Fibroblast of upper back skin (primary cell): Measurements from ENCODE around the gene ADGRE2.
A peak's percentile ranks its signal among the peaks of the same experiment; 100 is the strongest.

Experiments
- DNase-seq: peaks from one replicate; pipeline ENCODE4 v3.0.0-alpha.2; 2013

ADGRE2 gene

DNA sequence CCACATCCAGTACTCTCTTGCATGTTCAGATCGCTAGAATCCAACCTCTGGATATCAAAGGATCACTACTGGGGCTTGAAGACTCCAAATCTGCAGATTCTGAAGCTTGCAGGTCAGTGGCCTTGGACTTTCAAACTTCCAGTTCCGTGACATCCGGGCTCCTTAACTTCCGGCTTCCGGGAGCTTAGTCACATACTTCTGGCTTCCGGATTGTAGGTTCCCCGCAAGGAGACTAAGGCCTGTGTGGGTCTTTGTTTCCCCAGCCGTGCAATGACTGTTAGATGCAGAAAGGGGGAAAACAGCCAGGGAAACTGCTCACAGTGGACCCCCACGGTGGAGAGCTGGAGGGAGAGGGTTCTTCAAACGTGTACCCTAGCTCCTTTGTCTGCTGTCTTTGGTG, 47.2 kb downstream of the ADGRE2 start:
- DNase-seq = no peak

DNA sequence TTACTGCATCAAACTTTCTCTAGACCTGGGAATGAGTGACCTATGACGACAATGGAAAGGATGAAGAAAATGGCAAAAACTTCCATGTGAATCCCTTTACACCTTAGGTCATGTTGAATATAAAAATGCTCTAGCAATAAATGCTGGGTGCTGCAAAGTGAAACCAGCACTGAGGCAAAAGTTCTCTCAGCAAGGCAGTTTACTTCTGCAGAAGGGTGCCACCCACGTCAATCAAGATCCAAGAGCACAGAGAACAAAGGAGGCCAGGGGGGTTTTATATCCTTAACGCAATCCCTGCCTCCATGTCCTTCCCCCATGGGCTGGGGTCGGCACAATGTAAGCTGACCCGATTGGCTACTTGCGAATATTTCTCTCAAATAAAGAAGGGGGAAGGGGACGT, 49.8 kb downstream of the ADGRE2 start:
- DNase-seq = no peak

DNA sequence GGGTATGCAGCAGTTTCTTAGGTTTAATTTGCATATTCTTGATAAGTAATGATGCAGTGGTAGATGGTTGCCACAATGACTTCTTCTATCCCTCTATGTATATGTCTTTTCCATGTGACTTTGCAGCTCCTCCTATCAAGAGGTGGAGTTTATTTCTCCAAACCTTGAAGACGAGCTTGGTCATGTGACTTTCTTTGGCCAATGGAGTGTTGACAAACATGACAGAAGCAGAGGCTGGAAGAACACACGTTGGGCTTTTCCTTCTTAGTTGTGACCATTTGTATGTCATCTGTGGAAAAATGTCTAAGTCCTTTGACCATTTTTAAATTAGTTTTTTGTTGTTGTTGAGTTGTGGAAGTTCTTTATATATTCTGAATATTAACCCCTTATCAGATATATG, 56.2 kb downstream of the ADGRE2 start:
- DNase-seq = no peak

DNA sequence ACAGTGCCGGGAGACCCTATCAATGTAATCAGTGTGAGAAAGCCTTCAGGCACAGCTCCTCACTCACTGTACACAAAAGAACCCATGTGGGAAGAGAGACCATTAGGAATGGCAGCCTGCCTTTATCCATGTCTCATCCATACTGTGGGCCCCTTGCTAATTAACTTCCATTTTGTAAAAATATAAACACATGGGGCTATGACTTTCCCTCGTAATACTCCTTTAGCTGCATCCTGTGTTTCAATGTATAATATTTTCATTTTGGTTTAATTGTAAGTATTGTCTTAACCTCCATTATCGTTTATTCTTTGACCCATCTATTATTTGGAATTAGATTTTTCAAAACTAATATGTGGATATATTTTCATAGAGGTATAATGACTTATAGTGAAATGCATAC, 59.2 kb downstream of the ADGRE2 start:
- DNase-seq = no peak

DNA sequence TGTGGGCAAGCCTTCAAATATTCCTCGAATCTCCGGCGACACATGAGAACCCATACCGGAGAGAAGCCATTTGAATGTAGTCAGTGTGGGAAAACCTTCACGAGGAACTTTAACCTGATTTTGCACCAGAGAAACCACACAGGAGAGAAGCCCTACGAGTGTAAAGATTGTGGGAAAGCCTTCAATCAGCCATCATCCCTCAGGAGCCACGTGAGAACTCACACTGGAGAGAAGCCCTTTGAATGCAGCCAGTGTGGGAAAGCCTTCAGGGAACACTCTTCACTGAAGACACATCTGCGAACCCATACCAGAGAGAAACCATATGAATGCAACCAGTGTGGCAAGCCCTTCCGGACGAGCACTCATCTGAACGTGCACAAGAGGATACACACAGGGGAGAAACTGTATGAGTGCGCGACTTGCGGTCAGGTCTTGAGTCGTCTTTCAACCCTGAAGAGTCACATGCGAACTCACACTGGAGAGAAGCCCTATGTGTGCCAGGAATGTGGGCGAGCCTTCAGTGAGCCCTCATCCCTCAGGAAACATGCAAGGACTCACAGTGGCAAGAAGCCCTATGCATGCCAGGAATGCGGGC, 59.7 kb downstream of the ADGRE2 start:
- no peak for DNase-seq

DNA sequence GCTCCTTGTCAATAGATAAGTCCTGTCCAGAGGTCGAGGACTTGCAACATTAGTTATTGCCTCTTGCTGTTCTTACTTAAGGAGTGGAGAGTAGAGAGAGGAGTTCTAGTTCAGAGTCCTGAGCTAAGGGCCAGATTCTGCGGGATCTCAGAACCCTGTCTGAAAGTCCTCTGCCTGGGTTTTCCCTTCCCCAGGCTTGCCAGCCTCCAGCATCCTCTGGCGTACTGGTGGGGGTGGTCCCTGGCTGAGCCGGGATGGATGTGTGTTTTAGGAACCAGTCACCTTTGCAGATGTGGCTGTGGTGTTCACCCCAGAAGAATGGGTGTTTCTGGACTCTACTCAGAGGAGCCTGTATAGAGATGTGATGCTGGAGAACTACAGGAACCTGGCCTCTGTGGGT, 62.5 kb downstream of the ADGRE2 start:
- DNase-seq = no peak

DNA sequence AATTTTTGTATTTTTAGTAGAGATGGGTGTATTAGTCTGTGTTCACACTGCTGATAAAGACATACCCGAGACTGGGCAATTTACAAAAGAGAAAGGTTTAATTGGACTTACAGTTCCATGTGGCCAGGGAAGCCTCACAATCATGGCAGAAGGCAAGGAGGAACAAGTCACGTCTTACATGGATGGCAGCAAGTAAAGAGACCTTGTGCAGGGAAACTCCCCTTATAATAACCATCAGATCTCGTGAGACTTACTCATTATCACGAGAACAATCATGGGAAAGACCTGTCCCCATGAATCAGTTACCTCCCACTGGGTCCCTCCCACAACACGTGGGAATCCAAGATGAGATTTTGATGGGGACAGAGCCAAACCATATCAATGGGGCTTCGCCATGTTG, 73.9 kb downstream of the ADGRE2 start:
- DNase-seq = no peak

DNA sequence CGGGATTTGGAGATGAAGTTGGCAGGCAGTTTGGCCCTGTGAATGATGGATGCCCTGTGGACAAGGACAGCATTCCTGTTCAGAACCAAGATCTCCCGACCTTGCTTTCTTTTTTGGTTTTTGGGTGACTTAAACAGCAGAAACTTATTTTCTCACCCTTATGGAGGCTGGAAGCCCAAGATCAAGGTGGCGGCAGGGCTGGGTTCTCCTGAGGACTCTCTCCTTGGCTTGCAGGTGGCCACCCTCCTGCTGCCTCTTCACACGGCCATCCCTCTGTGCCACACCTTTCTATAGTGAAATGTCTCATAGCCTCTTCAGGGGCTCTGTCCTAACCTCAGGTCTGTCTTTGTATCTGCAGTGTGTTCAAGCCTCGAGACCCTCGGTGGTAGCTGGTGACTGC, 74.5 kb downstream of the ADGRE2 start:
- DNase-seq = no peak

DNA sequence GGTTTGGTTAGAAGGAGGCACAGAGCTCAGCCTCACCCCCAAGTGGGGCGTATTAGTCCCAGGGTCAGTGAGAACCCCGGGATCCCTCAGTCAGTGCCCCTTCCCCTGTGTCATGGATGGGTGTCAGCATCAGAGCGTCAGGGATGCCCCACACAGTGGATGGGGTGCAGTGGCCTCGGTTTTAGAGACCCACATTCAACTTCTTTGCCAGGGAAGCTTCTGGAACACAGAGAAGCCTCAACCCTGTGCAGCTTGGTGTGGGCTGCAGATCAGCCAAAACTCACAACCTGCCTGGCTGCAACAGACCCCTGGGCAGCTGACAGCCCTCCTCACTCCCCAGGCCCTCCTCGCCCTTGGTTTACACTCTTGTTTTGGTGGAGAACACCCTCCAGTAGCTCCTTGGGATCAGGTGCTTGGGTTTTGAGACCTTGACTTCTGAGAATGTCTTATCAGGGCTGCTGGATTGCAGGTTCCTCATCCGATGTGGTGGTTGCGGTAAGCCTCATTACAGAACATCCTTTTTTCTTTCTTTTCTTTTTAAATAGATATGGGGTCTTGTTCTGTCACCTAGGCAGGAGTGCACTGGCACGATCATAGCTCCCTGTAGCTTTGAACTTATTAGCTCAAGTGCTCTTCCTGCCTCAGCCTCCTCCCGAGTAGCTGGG, 77.5 kb downstream of the ADGRE2 start:
- no peak for DNase-seq

DNA sequence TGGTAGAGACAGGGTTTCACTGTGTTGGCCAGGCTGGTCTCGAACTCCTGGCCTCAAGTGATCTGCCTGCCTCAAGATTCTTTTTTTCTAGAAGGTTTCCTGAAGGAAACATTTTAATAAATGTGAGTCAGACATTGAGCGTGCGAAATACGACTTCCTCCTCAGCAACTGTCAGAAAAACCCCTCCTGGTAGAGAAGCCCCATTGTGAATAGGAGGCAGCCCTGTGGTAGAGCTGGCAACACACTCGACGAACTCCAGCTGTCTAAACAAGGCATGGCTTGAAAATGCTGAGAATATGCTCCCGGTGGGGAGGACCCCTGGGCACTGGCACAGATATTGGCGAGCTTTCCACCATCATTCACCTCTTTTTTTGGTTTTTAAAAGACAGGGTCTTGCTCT, 78.7 kb downstream of the ADGRE2 start:
- DNase-seq = no peak

DNA sequence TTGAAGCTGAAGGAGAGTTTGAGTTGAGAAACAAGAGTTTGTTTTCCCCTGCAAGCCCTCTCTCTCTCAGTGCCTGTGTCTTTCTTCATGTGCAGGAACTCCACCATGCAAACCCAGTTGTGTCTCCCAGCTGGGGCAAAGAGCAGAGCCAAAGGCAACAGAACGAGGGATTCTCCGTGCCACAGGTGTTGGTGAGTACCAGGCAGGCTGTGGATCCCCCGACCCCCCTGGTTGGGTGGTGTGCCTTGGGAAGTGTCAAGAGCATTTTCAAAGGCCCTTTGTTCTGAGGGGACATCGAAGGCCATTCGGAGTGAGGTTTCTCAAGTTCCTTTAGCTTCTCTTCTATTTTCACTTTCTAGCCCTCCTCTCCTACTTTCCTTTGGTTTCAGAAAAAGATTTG, 82.9 kb downstream of the ADGRE2 start:
- DNase-seq = no peak

DNA sequence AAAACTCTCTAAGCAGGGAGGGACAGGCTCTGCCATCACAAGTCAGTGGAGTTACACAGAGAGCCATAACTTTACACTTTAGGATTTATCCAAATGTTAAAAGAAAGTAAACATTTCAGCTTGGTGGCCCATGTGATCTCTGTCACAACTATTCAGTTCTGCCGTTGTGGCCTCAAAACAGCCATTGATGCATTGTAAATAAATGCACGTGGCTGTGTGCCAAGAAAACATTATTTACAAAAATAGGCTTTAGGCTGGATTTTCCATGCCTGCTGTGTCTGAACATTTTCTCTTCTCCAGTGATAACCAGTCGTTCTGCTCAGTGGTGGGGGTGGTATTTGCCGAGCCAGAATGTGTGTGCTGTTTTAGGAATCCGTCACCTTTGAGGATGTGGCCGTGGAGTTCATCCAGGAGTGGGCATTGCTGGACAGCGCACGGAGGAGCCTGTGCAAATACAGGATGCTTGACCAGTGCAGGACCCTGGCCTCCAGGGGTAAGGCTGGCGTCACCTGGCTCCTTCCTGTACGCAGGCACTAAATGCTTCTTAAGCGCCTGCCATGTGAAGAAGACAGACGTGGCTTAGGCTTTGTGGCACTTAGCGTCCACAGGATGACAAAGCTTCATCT, 83.6 kb downstream of the ADGRE2 start:
- DNase-seq = no peak

DNA sequence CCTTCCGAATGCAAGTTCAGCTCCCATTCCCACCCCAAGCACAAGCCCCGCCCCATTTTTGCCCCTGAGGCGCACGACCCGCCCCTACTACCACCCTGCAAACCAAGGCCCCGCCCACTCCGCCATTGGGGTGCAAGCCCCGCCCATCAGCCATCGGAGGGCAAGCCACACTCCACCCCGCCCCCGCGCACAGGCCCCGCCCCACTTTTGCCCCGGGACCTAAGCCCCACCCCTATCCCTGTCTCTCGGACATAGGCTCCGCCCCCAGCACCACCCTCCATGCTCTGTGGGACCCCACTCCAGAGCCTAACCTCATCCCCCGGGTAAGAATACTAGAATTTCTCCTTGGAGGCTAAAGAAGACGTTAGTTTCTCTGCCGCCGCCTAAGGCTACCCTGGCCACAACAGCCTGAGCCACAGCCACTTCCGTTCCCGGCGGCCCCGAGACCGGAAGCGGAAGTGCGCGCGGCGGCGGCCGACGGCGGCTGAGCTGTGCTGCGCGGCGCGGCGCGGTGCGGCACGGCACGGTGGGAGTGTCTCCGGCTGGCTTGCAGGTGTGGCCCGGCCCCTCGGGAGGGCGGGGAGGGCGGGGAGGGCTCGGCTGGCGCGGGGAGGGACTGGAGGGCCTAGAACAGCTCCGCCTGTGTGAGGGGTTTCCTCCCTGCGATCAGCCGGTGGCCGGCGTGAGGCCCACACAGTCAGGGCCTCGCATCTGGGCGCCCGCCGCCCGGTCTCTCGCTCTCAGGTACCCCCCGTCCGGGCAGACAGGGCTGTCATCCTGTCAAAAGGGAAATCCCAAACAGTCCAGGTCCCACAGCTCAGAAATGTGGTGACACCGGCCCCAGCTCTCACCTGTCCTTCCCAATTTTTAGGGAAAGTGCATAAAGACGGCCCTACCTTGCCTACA, 88.5 kb downstream of the ADGRE2 start, which contains the start of gene ZNF333:
Gene ZNF333 (plus strand): TSS at position 451 of the 906 bp plus-strand sequence. CDS start 3,444 bp downstream, outside the sequence.
- DNase-seq = peak; percentile 90

DNA sequence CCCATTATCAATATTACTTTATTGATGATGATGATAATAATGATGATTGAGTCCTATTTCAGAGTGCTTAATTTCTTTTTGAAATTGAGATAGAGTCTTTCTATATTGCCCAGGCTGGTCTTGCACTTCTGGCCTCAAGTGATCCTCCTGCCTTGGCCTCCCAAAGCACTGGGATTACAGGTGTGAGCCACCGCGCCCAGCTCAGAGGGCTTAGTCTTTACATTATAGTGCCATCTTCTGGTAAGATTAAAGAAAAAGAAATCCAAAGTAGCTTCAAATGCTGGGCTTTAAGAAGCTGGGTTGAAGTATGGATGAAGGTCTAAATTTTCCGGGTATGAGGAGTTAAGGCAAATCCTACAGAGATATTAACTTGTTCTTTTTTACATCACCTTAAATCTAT, 91.9 kb downstream of the ADGRE2 start:
- DNase-seq = no peak

DNA sequence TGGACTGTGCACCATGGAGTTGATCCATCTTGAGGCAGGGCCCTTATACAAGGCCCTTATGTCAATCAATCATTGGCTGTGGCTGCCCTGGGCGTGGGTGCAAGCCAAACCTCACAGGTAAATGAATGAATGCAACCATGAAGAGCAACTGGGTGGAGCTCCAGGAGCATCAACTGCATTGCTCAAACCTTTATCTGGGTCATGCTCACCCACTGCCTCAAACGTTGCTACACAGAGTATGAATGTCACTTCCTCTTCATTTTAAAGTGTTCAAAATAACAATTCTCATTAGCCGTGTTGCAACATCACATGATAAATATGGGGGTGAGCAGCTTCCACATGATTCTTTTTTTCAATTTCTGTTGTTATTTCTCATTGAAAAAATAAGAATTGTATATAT, 94.9 kb downstream of the ADGRE2 start:
- no peak for DNase-seq
